ENCODE measurements around the gene GADD45A. TPM values are rescaled to one million over a fixed set of nuclear protein-coding genes. Genes with fewer than 3 reads are reported as not detected.
A peak's percentile ranks its signal among the peaks of the same experiment; 100 is the strongest.

GADD45A gene
- total RNA-seq, 1 experiment from 2014 or later: 35.4 TPM

DNA sequence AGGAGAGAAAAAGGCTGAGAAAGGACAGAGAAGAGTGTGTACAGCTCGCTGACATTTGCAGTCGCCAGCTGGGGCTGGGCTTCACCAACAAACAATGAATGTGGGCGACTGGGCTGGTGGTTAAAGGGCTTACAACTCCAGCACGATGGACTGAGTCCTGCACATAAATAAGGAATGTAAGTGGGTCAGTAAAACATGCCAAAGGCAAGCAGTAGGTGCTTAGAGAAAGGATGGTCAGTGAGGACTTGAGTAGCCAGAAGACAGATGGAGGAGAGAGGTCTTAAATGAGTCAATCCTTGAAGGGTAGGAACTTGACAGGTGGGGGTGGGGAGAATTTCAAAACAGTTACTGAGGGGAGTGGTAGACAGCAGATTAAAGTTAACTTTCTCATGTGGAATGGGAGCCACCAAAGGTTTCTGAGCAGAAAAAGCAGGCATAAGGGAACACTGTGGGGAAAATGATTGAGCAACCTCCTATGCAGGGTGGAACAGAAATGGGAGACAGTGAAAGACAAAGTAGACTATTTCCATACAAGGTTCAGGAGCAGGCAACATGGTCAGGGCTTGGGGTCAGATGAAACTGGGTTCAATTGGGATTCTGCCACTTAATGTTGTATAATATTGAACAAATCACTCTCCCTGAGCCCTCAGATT, 37.4 kb downstream of the GADD45A start:
- H3K27me3 Mint-ChIP-seq (ENCODE audit: unreplicated experiment): no peaks in the 10 kb centered on the region
- no peak overlapping the region for H3K4me3 Mint-ChIP-seq (ENCODE audit: low read depth, unreplicated experiment)
- peaks cover 26% of the 10 kb centered on the region for H3K4me1 Mint-ChIP-seq (ENCODE audit: low read depth, unreplicated experiment)
- no peak overlapping the region for H3K27ac Mint-ChIP-seq (ENCODE audit: unreplicated experiment)
- TF ChIP-seq, protein P1, sequence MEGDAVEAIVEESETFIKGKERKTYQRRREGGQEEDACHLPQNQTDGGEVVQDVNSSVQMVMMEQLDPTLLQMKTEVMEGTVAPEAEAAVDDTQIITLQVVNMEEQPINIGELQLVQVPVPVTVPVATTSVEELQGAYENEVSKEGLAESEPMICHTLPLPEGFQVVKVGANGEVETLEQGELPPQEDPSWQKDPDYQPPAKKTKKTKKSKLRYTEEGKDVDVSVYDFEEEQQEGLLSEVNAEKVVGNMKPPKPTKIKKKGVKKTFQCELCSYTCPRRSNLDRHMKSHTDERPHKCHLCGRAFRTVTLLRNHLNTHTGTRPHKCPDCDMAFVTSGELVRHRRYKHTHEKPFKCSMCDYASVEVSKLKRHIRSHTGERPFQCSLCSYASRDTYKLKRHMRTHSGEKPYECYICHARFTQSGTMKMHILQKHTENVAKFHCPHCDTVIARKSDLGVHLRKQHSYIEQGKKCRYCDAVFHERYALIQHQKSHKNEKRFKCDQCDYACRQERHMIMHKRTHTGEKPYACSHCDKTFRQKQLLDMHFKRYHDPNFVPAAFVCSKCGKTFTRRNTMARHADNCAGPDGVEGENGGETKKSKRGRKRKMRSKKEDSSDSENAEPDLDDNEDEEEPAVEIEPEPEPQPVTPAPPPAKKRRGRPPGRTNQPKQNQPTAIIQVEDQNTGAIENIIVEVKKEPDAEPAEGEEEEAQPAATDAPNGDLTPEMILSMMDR (IDR thresholded peaks at IDR 0.05; ENCODE audit: unreplicated experiment): no peak
- CTCF ChIA-PET: no interaction called here
- H3K36me3 Mint-ChIP-seq (ENCODE audit: insufficient read depth, unreplicated experiment): no peaks in the 10 kb centered on the region
- no peaks in the 10 kb centered on the region for H3K9me3 Mint-ChIP-seq (ENCODE audit: low read depth, unreplicated experiment)
- intact Hi-C loops (cut with micrococcal nuclease; ENCODE audit: unreplicated experiment): no loop called here
- no TSS peak for BruUV-seq (replicated peaks)
- no peak for DNase-seq

DNA sequence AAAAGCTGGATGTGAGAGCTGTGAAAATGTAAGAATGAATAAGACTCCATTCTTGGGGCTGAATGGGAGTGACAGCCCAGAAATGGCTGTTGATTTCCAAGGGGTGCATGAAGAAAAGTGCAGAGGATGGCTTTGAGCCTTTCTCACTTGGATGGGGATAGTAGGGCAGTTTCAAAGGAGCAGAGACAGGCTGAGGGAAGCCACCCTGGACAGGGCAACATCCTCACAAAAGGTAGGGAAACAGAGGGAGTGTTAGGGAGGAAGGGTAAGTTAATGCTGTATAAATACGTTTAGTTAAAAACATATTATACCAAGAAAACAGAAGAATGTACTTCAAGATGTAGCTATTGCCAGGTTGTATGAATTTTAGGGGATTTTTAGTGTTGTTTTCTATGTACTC, 38.1 kb downstream of the GADD45A start:
- no TSS peak for BruUV-seq (replicated peaks)
- Mint-ChIP-seq H3K4me3 (ENCODE audit: low read depth, unreplicated experiment) (no peak overlapping the region), H3K27ac (ENCODE audit: unreplicated experiment) (no peak overlapping the region), H3K4me1 (ENCODE audit: low read depth, unreplicated experiment) (peaks cover 18% of the 10 kb centered on the region), H3K36me3 (ENCODE audit: insufficient read depth, unreplicated experiment) (no peaks in the 10 kb centered on the region), H3K9me3 (ENCODE audit: low read depth, unreplicated experiment) (no peaks in the 10 kb centered on the region), H3K27me3 (ENCODE audit: unreplicated experiment) (no peaks in the 10 kb centered on the region)
- no peak for DNase-seq
- intact Hi-C loops (cut with micrococcal nuclease; ENCODE audit: unreplicated experiment): no loop called here
- TF ChIP-seq, protein P1 (IDR thresholded peaks at IDR 0.05; ENCODE audit: unreplicated experiment): no peak
- CTCF ChIA-PET: interaction anchor here (0.6 to 1.1 kb wide), 4 partner anchors 11 to 592 kb away, joined by 3 to 4 read pairs (median 4); no protein-coding TSS in a partner anchor

DNA sequence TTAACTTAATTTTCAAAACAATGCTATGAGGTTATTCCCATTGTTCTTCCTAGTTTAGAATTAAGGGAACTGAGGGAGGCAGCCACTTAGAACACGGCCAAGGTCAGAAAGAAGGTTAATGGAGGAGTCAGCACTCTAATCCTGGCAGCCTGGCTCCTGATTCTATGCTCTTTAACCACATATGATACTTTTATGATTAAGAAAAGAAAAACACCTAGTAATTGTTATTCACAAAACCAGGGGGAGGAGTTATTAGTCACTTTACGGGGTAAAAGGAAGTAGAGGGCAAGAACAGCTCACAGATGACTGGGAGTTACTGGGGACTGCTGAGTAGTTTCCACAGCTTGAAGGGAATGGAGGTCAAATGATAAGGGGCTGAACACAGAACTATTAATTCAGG, 38.6 kb downstream of the GADD45A start:
- no peak for DNase-seq
- no peak overlapping the region for H3K27ac Mint-ChIP-seq (ENCODE audit: unreplicated experiment)
- BruUV-seq (replicated peaks): no TSS peak
- no peaks in the 10 kb centered on the region for H3K9me3 Mint-ChIP-seq (ENCODE audit: low read depth, unreplicated experiment)
- TF ChIP-seq, protein P1 (IDR thresholded peaks at IDR 0.05; ENCODE audit: unreplicated experiment): no peak
- H3K36me3 Mint-ChIP-seq (ENCODE audit: insufficient read depth, unreplicated experiment): no peaks in the 10 kb centered on the region
- CTCF ChIA-PET: interaction anchor here (0.6 to 1.1 kb wide), 5 partner anchors 12 to 591 kb away, joined by 3 to 5 read pairs (median 4); no protein-coding TSS in a partner anchor
- H3K4me3 Mint-ChIP-seq (ENCODE audit: low read depth, unreplicated experiment): no peak overlapping the region
- intact Hi-C loops (cut with micrococcal nuclease; ENCODE audit: unreplicated experiment): no loop called here
- H3K27me3 Mint-ChIP-seq (ENCODE audit: unreplicated experiment): no peaks in the 10 kb centered on the region
- H3K4me1 Mint-ChIP-seq (ENCODE audit: low read depth, unreplicated experiment): peaks cover 14% of the 10 kb centered on the region

DNA sequence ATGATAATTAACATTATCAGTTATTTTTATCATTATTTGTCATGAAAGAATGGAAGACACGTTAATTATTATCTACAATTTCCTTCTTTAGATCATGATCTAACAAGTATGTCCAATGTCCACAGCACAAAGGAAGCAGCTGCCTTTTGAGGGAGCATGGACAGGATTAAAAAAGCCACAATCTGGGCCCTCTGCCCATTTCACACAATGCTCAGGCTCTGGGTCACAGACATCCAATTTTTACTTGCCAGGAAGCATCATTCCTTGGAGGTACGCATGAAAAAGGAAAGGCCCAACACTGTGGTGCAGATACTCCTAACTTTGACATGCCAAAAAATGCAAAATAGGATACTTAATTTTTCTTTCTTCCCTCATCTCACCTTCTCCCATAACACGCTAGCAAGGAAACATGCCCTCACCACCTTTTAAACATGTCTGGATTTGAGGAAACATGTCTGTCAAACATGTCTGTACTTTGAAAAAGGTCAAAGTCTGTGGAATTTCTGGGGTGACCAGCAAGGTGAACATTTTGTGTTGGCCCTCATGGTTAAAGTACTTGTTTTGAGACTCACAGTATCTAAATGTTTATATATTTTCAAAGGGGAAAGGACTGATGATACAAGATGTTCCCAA, 40.0 kb downstream of the GADD45A start:
- Mint-ChIP-seq H3K4me1 (ENCODE audit: low read depth, unreplicated experiment) (peaks cover 9% of the 10 kb centered on the region), H3K9me3 (ENCODE audit: low read depth, unreplicated experiment) (no peaks in the 10 kb centered on the region), H3K27ac (ENCODE audit: unreplicated experiment) (peak overlapping the region; percentile 52), H3K27me3 (ENCODE audit: unreplicated experiment) (no peaks in the 10 kb centered on the region), H3K4me3 (ENCODE audit: low read depth, unreplicated experiment) (no peak overlapping the region), H3K36me3 (ENCODE audit: insufficient read depth, unreplicated experiment) (peaks cover 6% of the 10 kb centered on the region)
- CTCF ChIA-PET: interaction anchor here (1.1 kb wide), 1 partner anchor 40 kb away, joined by 4 read pairs; the partner anchor contains the start of gene GADD45A
- no TSS peak for BruUV-seq (replicated peaks)
- peak; percentile 67 for DNase-seq
- TF ChIP-seq, protein P1 (IDR thresholded peaks at IDR 0.05; ENCODE audit: unreplicated experiment): no peak
- intact Hi-C loops (cut with micrococcal nuclease; ENCODE audit: unreplicated experiment): no loop called here

Data from Calu3 (cell line).